HepG2 (cell line): ENCODE measurements around the gene HOTAIR. TPM values are rescaled to one million over a fixed set of nuclear protein-coding genes. Genes with fewer than 3 reads are reported as not detected.

ENCODE experiments used
- CEBPB ChIP-seq: IDR thresholded peaks from 2 replicates; pipeline ENCODE4 v1.6.1; 2011; ENCODE audit warnings: low read depth, low read length, improper control_type of control experiment, borderline replicate concordance
- CERS6 ChIP-seq: sonication (generic); formaldehyde crosslinking; IDR thresholded peaks from 2 replicates; pipeline ENCODE4 v1.5.0; 2020; ENCODE audit warnings: missing genetic modification reagents
- MEIS1 ChIP-seq: sonication (generic); formaldehyde crosslinking; IDR thresholded peaks from 2 replicates; pipeline ENCODE4 v1.9.0; 2021; ENCODE audit warnings: mild to moderate bottlenecking, missing genetic modification reagents, moderate library complexity, borderline replicate concordance
- NFE2 ChIP-seq: sonication (generic); formaldehyde crosslinking; IDR thresholded peaks from 2 replicates; pipeline ENCODE4 v1.4.0; 2020; ENCODE audit warnings: missing genetic modification reagents
- NPAS2 ChIP-seq: sonication (generic); formaldehyde crosslinking; IDR thresholded peaks from 2 replicates; pipeline ENCODE4 v1.8.0; 2022; ENCODE audit warnings: mild to moderate bottlenecking, missing genetic modification reagents, borderline replicate concordance
- SCMH1 ChIP-seq: sonication (generic); formaldehyde crosslinking; IDR thresholded peaks from 2 replicates; pipeline ENCODE4 v1.9.0; 2021; ENCODE audit warnings: missing genetic modification reagents, mild to moderate bottlenecking, borderline replicate concordance
- SP2 ChIP-seq: sonication (generic); formaldehyde crosslinking; IDR thresholded peaks from 2 replicates; pipeline ENCODE4 v1.5.1; 2020; ENCODE audit warnings: mild to moderate bottlenecking, missing genetic modification reagents
- TEAD2 ChIP-seq: sonication (generic); formaldehyde crosslinking; IDR thresholded peaks from 2 replicates; pipeline ENCODE4 v1.9.0; 2021; ENCODE audit warnings: missing genetic modification reagents
- ZBTB7B ChIP-seq: sonication (generic); formaldehyde crosslinking; IDR thresholded peaks from 2 replicates; pipeline ENCODE4 v1.4.0; 2020; ENCODE audit warnings: missing genetic modification reagents
- ZNF225 ChIP-seq: sonication (generic); formaldehyde crosslinking; IDR thresholded peaks from 2 replicates; pipeline ENCODE4 v1.4.0; 2020; ENCODE audit warnings: mild to moderate bottlenecking, missing genetic modification reagents
- ZNF264 ChIP-seq: sonication (generic); formaldehyde crosslinking; IDR thresholded peaks from 2 replicates; pipeline ENCODE4 v1.4.0; 2020; ENCODE audit warnings: missing genetic modification reagents
- ZNF296 ChIP-seq: sonication (generic); formaldehyde crosslinking; conservative IDR thresholded peaks from 2 replicates; pipeline ENCODE4 v1.5.0; 2020; ENCODE audit warnings: mild to moderate bottlenecking, missing genetic modification reagents
- ZNF329 ChIP-seq: sonication (generic); formaldehyde crosslinking; IDR thresholded peaks from 2 replicates; pipeline ENCODE4 v1.9.0; 2021; ENCODE audit warnings: low read depth, mild to moderate bottlenecking, missing genetic modification reagents
- ZNF350 ChIP-seq: sonication (generic); formaldehyde crosslinking; IDR thresholded peaks from 2 replicates; pipeline ENCODE4 v1.4.0; 2020; ENCODE audit warnings: mild to moderate bottlenecking, low read depth, missing genetic modification reagents, borderline replicate concordance
- ZNF407 ChIP-seq: sonication (generic); formaldehyde crosslinking; IDR thresholded peaks from one replicate; pipeline ENCODE4 v1.5.1; 2020; ENCODE audit warnings: mild to moderate bottlenecking, missing genetic modification reagents; ENCODE audit errors: not compliant biosample characterization
- ZNF770 ChIP-seq: sonication (generic); formaldehyde crosslinking; IDR thresholded peaks from 2 replicates; pipeline ENCODE4 v1.5.0; 2020; ENCODE audit warnings: mild to moderate bottlenecking, missing genetic modification reagents
- polyA plus RNA-seq, 8 experiments: library from polyadenylated mRNA; depleted of rRNA in 3 of 8; stranded (reverse) in 7 of 8; unstranded in 1 of 8; fragments of >200 nt; fragmentation: Illumina TruSeq in 4 of 8; extraction: Trizol in 4 of 8; gene quantifications; 2 replicates each; pipeline versions ENCODE4 v1.2.1 to v1.2.3, GENCODE V29; 2011 to 2016; ENCODE audit warnings: low read depth in 4 of 8, missing spikeins in 1 of 8, mixed read lengths in 1 of 8; ENCODE audit not compliant: insufficient read depth in 1 of 8
- total RNA-seq, 5 experiments: library from RNA; depleted of rRNA; stranded (reverse); fragments of >200 nt; fragmentation: Illumina TruSeq; extraction: Trizol; gene quantifications; 2 replicates each; pipeline ENCODE4 v1.2.3, GENCODE V29; 2016; ENCODE audit warnings: low read depth in 1 of 5

The HOTAIR gene
- total and polyA plus RNA-seq, 2 of the 13 experiments (the other 11 are each of a cell fraction or from before 2014, with no cell fraction given), result not detected

GRCh38 chr12:54000116-54001114 lies 25.7 kb upstream of the HOTAIR start, which contains the start of gene HOXC9 (continued):
- TF ChIP-seq ZNF407, result no peak
- TF ChIP-seq CERS6, result no peak
- TF ChIP-seq NFE2, result no peak
- TF ChIP-seq ZNF329 (CRISPR knock-in tag), result no peak
- no peak for TF ChIP-seq NPAS2 (CRISPR knock-in tag)
- TF ChIP-seq SP2 (CRISPR knock-in tag), result no peak
- TF ChIP-seq CEBPB, result no peak
- TF ChIP-seq ZNF225 (CRISPR knock-in tag), result no peak
- no peak for TF ChIP-seq ZNF350 (CRISPR knock-in tag)
- TF ChIP-seq MEIS1 (CRISPR knock-in tag), result no peak
- TF ChIP-seq ZNF296 (CRISPR knock-in tag), result no peak
- no peak for TF ChIP-seq SCMH1 (CRISPR knock-in tag)
- TF ChIP-seq ZBTB7B (CRISPR knock-in tag), result no peak
- TF ChIP-seq ZNF770 (CRISPR knock-in tag), result no peak
- no peak for TF ChIP-seq TEAD2
- no peak for TF ChIP-seq ZNF264 (CRISPR knock-in tag)
